Measurements from ENCODE around the gene EHD4.

EHD4 gene

GRCh38 chr15:41869770-41870688, 102.3 kb downstream of the EHD4 start:
- peaks cover 2% of the 10 kb centered on the region for H3K4me1 Mint-ChIP-seq (ENCODE audit: low read depth)
- peak overlapping the region; percentile 96 for H3K27ac Mint-ChIP-seq
- H3K9me3 Mint-ChIP-seq, result no peaks in the 10 kb centered on the region
- H3K27me3 Mint-ChIP-seq (ENCODE audit: low read depth), result no peaks in the 10 kb centered on the region
- peaks cover 2% of the 10 kb centered on the region for H3K36me3 Mint-ChIP-seq (ENCODE audit: low read depth)
- peak overlapping the region; percentile 11 for H3K4me3 Mint-ChIP-seq

GRCh38 chr15:41868321-41868720, 104.0 kb downstream of the EHD4 start:
- no peak overlapping the region for H3K4me3 Mint-ChIP-seq
- H3K4me1 Mint-ChIP-seq (ENCODE audit: low read depth), result peaks cover 2% of the 10 kb centered on the region
- H3K36me3 Mint-ChIP-seq (ENCODE audit: low read depth), result peaks cover 2% of the 10 kb centered on the region
- H3K27me3 Mint-ChIP-seq (ENCODE audit: low read depth), result no peaks in the 10 kb centered on the region
- no peak overlapping the region for H3K27ac Mint-ChIP-seq
- no peaks in the 10 kb centered on the region for H3K9me3 Mint-ChIP-seq

- peaks cover 2% of the 10 kb centered on the region for H3K36me3 Mint-ChIP-seq (ENCODE audit: low read depth)
- H3K27ac Mint-ChIP-seq, result no peak overlapping the region
- no peak overlapping the region for H3K4me3 Mint-ChIP-seq
- H3K9me3 Mint-ChIP-seq, result no peaks in the 10 kb centered on the region
- no peaks in the 10 kb centered on the region for H3K27me3 Mint-ChIP-seq (ENCODE audit: low read depth)
- H3K4me1 Mint-ChIP-seq (ENCODE audit: low read depth), result peaks cover 5% of the 10 kb centered on the region
These were observed 105.3 kb downstream of the EHD4 start for GRCh38 chr15:41866872-41867579.

GRCh38 chr15:41866263-41866703, 106.1 kb downstream of the EHD4 start:
- H3K4me1 Mint-ChIP-seq (ENCODE audit: low read depth), result peaks cover 5% of the 10 kb centered on the region
- no peaks in the 10 kb centered on the region for H3K9me3 Mint-ChIP-seq
- H3K4me3 Mint-ChIP-seq, result no peak overlapping the region
- H3K27ac Mint-ChIP-seq, result no peak overlapping the region
- H3K27me3 Mint-ChIP-seq (ENCODE audit: low read depth), result no peaks in the 10 kb centered on the region
- peaks cover 2% of the 10 kb centered on the region for H3K36me3 Mint-ChIP-seq (ENCODE audit: low read depth)

- Mint-ChIP-seq H3K36me3 (ENCODE audit: low read depth) (peaks cover 2% of the 10 kb centered on the region), H3K4me3 (no peak overlapping the region), H3K4me1 (ENCODE audit: low read depth) (peaks cover 4% of the 10 kb centered on the region), H3K27me3 (ENCODE audit: low read depth) (no peaks in the 10 kb centered on the region), H3K27ac (no peak overlapping the region), H3K9me3 (no peaks in the 10 kb centered on the region)
These were observed 106.8 kb downstream of the EHD4 start for GRCh38 chr15:41865490-41866055.

GRCh38 chr15:41862515-41863116, 109.7 kb downstream of the EHD4 start:
- H3K4me3 Mint-ChIP-seq, result no peak overlapping the region
- H3K36me3 Mint-ChIP-seq (ENCODE audit: low read depth), result no peaks in the 10 kb centered on the region
- peaks cover 7% of the 10 kb centered on the region for H3K4me1 Mint-ChIP-seq (ENCODE audit: low read depth)
- no peaks in the 10 kb centered on the region for H3K9me3 Mint-ChIP-seq
- no peaks in the 10 kb centered on the region for H3K27me3 Mint-ChIP-seq (ENCODE audit: low read depth)
- no peak overlapping the region for H3K27ac Mint-ChIP-seq

- no peaks in the 10 kb centered on the region for H3K9me3 Mint-ChIP-seq
- no peaks in the 10 kb centered on the region for H3K27me3 Mint-ChIP-seq (ENCODE audit: low read depth)
- no peak overlapping the region for H3K4me3 Mint-ChIP-seq
- H3K36me3 Mint-ChIP-seq (ENCODE audit: low read depth), result no peaks in the 10 kb centered on the region
- peaks cover 7% of the 10 kb centered on the region for H3K4me1 Mint-ChIP-seq (ENCODE audit: low read depth)
- H3K27ac Mint-ChIP-seq, result no peak overlapping the region
These were observed 110.5 kb downstream of the EHD4 start for GRCh38 chr15:41861736-41862356.

GRCh38 chr15:41860049-41860828, 112.1 kb downstream of the EHD4 start:
- Mint-ChIP-seq H3K4me1 (ENCODE audit: low read depth) (peaks cover 7% of the 10 kb centered on the region), H3K4me3 (no peak overlapping the region), H3K36me3 (ENCODE audit: low read depth) (no peaks in the 10 kb centered on the region), H3K27ac (no peak overlapping the region), H3K9me3 (no peaks in the 10 kb centered on the region), H3K27me3 (ENCODE audit: low read depth) (no peaks in the 10 kb centered on the region)

- peaks cover 7% of the 10 kb centered on the region for H3K4me1 Mint-ChIP-seq (ENCODE audit: low read depth)
These were observed 113.6 kb downstream of the EHD4 start for GRCh38 chr15:41858756-41859155.

GRCh38 chr15:41857316-41857715, 115.0 kb downstream of the EHD4 start:
- peaks cover 4% of the 10 kb centered on the region for H3K4me1 Mint-ChIP-seq (ENCODE audit: low read depth)
- no peaks in the 10 kb centered on the region for H3K36me3 Mint-ChIP-seq (ENCODE audit: low read depth)
- no peaks in the 10 kb centered on the region for H3K9me3 Mint-ChIP-seq
- H3K27ac Mint-ChIP-seq, result no peak overlapping the region
- no peak overlapping the region for H3K4me3 Mint-ChIP-seq
- no peaks in the 10 kb centered on the region for H3K27me3 Mint-ChIP-seq (ENCODE audit: low read depth)

More at GRCh38 chr15:41858756-41859155, 113.6 kb downstream of the EHD4 start:
- Mint-ChIP-seq H3K27ac (no peak overlapping the region), H3K4me3 (no peak overlapping the region), H3K9me3 (no peaks in the 10 kb centered on the region), H3K36me3 (ENCODE audit: low read depth) (no peaks in the 10 kb centered on the region), H3K27me3 (ENCODE audit: low read depth) (no peaks in the 10 kb centered on the region)

- no peaks in the 10 kb centered on the region for H3K27me3 Mint-ChIP-seq (ENCODE audit: low read depth)
- H3K4me3 Mint-ChIP-seq, result no peak overlapping the region
- H3K9me3 Mint-ChIP-seq, result no peaks in the 10 kb centered on the region
- peaks cover 4% of the 10 kb centered on the region for H3K4me1 Mint-ChIP-seq (ENCODE audit: low read depth)
- H3K27ac Mint-ChIP-seq, result no peak overlapping the region
- no peaks in the 10 kb centered on the region for H3K36me3 Mint-ChIP-seq (ENCODE audit: low read depth)
These were observed 115.6 kb downstream of the EHD4 start for GRCh38 chr15:41856716-41857115.

GRCh38 chr15:41856262-41856661, 116.1 kb downstream of the EHD4 start:
- Mint-ChIP-seq H3K27me3 (ENCODE audit: low read depth) (no peaks in the 10 kb centered on the region), H3K36me3 (ENCODE audit: low read depth) (no peaks in the 10 kb centered on the region), H3K27ac (no peak overlapping the region), H3K9me3 (no peaks in the 10 kb centered on the region), H3K4me3 (no peak overlapping the region), H3K4me1 (ENCODE audit: low read depth) (peaks cover 4% of the 10 kb centered on the region)

- Mint-ChIP-seq H3K27ac (no peak overlapping the region), H3K36me3 (ENCODE audit: low read depth) (no peaks in the 10 kb centered on the region), H3K9me3 (no peaks in the 10 kb centered on the region), H3K27me3 (ENCODE audit: low read depth) (no peaks in the 10 kb centered on the region), H3K4me3 (no peak overlapping the region), H3K4me1 (ENCODE audit: low read depth) (peaks cover 4% of the 10 kb centered on the region)
These were observed 116.9 kb downstream of the EHD4 start for GRCh38 chr15:41855261-41855961.
